AG09309 (cell line): ENCODE measurements around the gene IFT122.

Experiments used
- DNase-seq: peaks from one replicate; pipeline ENCODE4 v3.0.0-alpha.2; 2010; ENCODE audit warnings: low read depth
- H3K4me3 ChIP-seq: 2 replicates; pipeline ENCODE4 v1.5.1; 2011; ENCODE audit warnings: mild to moderate bottlenecking, low read depth, low read length, moderate library complexity; ENCODE audit not compliant: control insufficient read depth
- TF ChIP-seq, protein P1 (sequence below): IDR thresholded peaks from 2 replicates; pipeline ENCODE4 v1.5.1; 2011; ENCODE audit warnings: mild to moderate bottlenecking, low read depth, low read length, inconsistent platforms; ENCODE audit not compliant: insufficient read depth, control insufficient read depth; ENCODE audit errors: missing control alignments

The IFT122 gene

GRCh38 chr3:129555616-129556357 lies 115.8 kb downstream of the IFT122 start:
- DNase-seq = no peak
- H3K4me3 ChIP-seq = no peak overlapping the region
- TF ChIP-seq, protein P1, sequence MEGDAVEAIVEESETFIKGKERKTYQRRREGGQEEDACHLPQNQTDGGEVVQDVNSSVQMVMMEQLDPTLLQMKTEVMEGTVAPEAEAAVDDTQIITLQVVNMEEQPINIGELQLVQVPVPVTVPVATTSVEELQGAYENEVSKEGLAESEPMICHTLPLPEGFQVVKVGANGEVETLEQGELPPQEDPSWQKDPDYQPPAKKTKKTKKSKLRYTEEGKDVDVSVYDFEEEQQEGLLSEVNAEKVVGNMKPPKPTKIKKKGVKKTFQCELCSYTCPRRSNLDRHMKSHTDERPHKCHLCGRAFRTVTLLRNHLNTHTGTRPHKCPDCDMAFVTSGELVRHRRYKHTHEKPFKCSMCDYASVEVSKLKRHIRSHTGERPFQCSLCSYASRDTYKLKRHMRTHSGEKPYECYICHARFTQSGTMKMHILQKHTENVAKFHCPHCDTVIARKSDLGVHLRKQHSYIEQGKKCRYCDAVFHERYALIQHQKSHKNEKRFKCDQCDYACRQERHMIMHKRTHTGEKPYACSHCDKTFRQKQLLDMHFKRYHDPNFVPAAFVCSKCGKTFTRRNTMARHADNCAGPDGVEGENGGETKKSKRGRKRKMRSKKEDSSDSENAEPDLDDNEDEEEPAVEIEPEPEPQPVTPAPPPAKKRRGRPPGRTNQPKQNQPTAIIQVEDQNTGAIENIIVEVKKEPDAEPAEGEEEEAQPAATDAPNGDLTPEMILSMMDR = no peak

GRCh38 chr3:129556358-129556695 lies 116.3 kb downstream of the IFT122 start:
- TF ChIP-seq, protein P1 = no peak
- no peak overlapping the region for H3K4me3 ChIP-seq
- no peak for DNase-seq

GRCh38 chr3:129556890-129557547 lies 117.0 kb downstream of the IFT122 start:
- DNase-seq = no peak
- H3K4me3 ChIP-seq = no peak overlapping the region
- TF ChIP-seq, protein P1 = no peak

- H3K4me3 ChIP-seq = no peak overlapping the region
- no peak for DNase-seq
- TF ChIP-seq, protein P1 = no peak
Observed at GRCh38 chr3:129557548-129557894, 117.5 kb downstream of the IFT122 start.

DNA sequence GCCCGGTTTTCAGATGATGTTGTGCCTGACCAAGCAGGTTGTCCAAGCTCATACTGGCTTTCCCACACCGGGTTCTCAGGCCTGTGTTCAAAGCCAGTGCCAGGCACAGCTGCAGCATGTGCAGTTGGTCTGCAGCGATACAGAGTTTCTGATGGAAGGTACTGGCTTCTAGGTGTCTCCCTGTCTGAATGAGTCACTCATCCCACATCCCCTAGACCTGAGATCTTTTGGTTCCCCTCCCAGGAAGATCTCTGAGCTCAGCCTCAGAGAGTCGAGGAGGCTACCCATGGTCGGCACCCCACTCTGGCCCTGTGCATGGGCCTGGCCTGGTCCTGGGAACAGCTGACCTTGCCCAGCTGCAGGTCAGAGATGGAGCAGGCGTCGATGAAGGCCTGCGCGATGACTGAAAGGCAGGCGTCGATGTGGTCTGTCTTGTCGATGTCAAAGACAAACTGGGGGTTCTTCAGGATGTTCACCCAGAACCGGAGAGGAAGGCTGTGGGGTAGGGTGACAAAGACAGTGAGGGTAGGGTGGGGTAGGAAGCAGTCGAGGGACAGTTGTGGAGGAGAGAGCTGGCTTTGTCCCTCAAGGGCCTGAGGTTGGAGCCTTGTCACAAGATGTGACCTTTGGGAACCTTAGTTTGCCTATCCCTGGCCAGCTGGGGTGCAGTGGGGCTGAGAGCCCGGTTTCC lies 118.2 kb downstream of the IFT122 start:
- no peak overlapping the region for H3K4me3 ChIP-seq
- DNase-seq = no peak
- TF ChIP-seq, protein P1 = no peak

GRCh38 chr3:129558772-129559564 lies 118.9 kb downstream of the IFT122 start:
- H3K4me3 ChIP-seq = no peak overlapping the region
- peak; percentile 43 for DNase-seq
- TF ChIP-seq, protein P1 = no peak
